Endothelial cell of umbilical vein (primary cell): ENCODE results near the gene TSPAN1. TPM values are rescaled to one million over a fixed set of nuclear protein-coding genes. Genes with fewer than 3 reads are reported as not detected.

Experiments used
- BruUV-seq: library from RNA; stranded (reverse); fragments of 400-500 nt; replicated peaks from 2 replicates; lab custom pipeline; 2021; lab: Mats Ljungman, UMichigan
- CTCF ChIA-PET: fragments of 300-600, 350-600 bp; sonication (Branson Sonifier 250); formaldehyde crosslinking; loops from one replicate; lab custom pipeline; 2021; ENCODE audit warnings: antibody characterized with exemption, inconsistent platforms; lab: Charles Lee
- POLR2A ChIA-PET: fragments of 300-600, 350-600 bp; sonication (Branson Sonifier 250); formaldehyde crosslinking; loops from one replicate; lab custom pipeline; 2021; ENCODE audit warnings: antibody characterized with exemption, inconsistent platforms; lab: Charles Lee
- DNase-seq: peaks from one replicate; pipeline ENCODE4 v3.0.0-alpha.2; 2011; ENCODE audit warnings: low read depth, low spot score
- FAIRE-seq: peaks from 2 replicates; lab custom pipeline; 2011; peaks lifted over from hg19 to GRCh38; lab: Jason Lieb, UNC
- H2AFZ ChIP-seq: 2 replicates; pipeline ENCODE4 v1.6.0; 2012; ENCODE audit warnings: low read depth, low read length, control low read depth, inconsistent platforms
- H3K27ac ChIP-seq: 2 replicates; pipeline ENCODE4 v1.5.1; 2011; ENCODE audit warnings: low read depth, mild to moderate bottlenecking, control low read depth, low read length, moderate library complexity; ENCODE audit not compliant: insufficient read depth
- H3K27me3 ChIP-seq, 2 experiments: 2 replicates each; pipeline versions ENCODE4 v1.6.0 to v1.6.1; 2011; ENCODE audit warnings: low read length in 2 of 2, mixed read lengths in 1 of 2; ENCODE audit not compliant: control insufficient read depth in 2 of 2, insufficient read depth in 2 of 2
- H3K36me3 ChIP-seq, 2 experiments: 2 replicates in 1 of 2; 3 replicates in 1 of 2; pipeline ENCODE4 v1.5.1; 2011; ENCODE audit warnings: low read length in 2 of 2, mild to moderate bottlenecking in 1 of 2, moderate library complexity in 1 of 2; ENCODE audit not compliant: control insufficient read depth in 2 of 2, insufficient read depth in 2 of 2; ENCODE audit errors: extremely low read depth in 1 of 2
- H3K4me1 ChIP-seq: 3 replicates; pipeline ENCODE4 v1.5.1; 2011; ENCODE audit warnings: mild to moderate bottlenecking, low read length; ENCODE audit not compliant: control insufficient read depth, insufficient read depth; ENCODE audit errors: extremely low read depth
- H3K4me2 ChIP-seq: 2 replicates; pipeline ENCODE4 v1.6.1; 2011; ENCODE audit warnings: low read length, control low read depth, mixed read lengths; ENCODE audit not compliant: insufficient read depth
- H3K4me3 ChIP-seq, 3 experiments: fragments of 200-600 bp in 1 of 3; sonication (generic), shearing (Covaris generic) in 1 of 3; replicated peaks in 1 of 3; 2 replicates each; pipeline ENCODE4 v1.5.1; 2011 to 2016; ENCODE audit warnings: control low read depth in 3 of 3, low read length in 3 of 3, mild to moderate bottlenecking in 2 of 3, inconsistent platforms in 1 of 3, low read depth in 1 of 3, moderate library complexity in 1 of 3; ENCODE audit not compliant: insufficient read depth in 1 of 3
- H3K79me2 ChIP-seq: 2 replicates; pipeline ENCODE4 v1.6.0; 2012; ENCODE audit warnings: low read length, inconsistent platforms; ENCODE audit not compliant: control insufficient read depth, insufficient read depth
- H3K9ac ChIP-seq: replicated peaks from 2 replicates; pipeline ENCODE3; 2011; ENCODE audit warnings: low read length, control low read depth; ENCODE audit not compliant: insufficient read depth; ENCODE audit errors: extremely low read depth
- H3K9me1 ChIP-seq: replicated peaks from 3 replicates; pipeline ENCODE4 v1.6.0; 2011; ENCODE audit warnings: mild to moderate bottlenecking, low read length; ENCODE audit not compliant: control insufficient read depth, insufficient read depth; ENCODE audit errors: extremely low read depth
- H3K9me3 ChIP-seq: replicated peaks from 2 replicates; pipeline ENCODE4 v1.5.1; 2012; ENCODE audit warnings: low read length, inconsistent platforms; ENCODE audit not compliant: control insufficient read depth, insufficient read depth
- H4K20me1 ChIP-seq: replicated peaks from 2 replicates; pipeline ENCODE3; 2011; ENCODE audit warnings: mild to moderate bottlenecking, low read length; ENCODE audit not compliant: control insufficient read depth, insufficient read depth; ENCODE audit errors: extremely low read depth
- CTCF ChIP-seq, 2 donors: IDR thresholded peaks; 1 replicate in 1 of 2; 2 replicates in 1 of 2; pipeline ENCODE4 v1.5.1; 2011; ENCODE audit warnings: low read length in 2 of 2, mild to moderate bottlenecking in 2 of 2, moderate library complexity in 2 of 2, control low read depth in 1 of 2, inconsistent platforms in 1 of 2, low read depth in 1 of 2; ENCODE audit not compliant: insufficient read depth in 1 of 2; ENCODE audit errors: extremely low read depth in 1 of 2
- EZH2 ChIP-seq: IDR thresholded peaks from 2 replicates; pipeline ENCODE4 v1.6.1; 2012; ENCODE audit warnings: borderline replicate concordance, low read depth, mild to moderate bottlenecking, moderate library complexity, low read length, inconsistent platforms; ENCODE audit not compliant: severe bottlenecking
- FOS ChIP-seq: IDR thresholded peaks from 2 replicates; pipeline ENCODE4 v1.6.1; 2011; ENCODE audit warnings: mild to moderate bottlenecking, low read length, moderate library complexity, borderline replicate concordance; ENCODE audit not compliant: insufficient read depth
- GATA2 ChIP-seq: IDR thresholded peaks from 2 replicates; pipeline ENCODE4 v1.7.0; 2011; ENCODE audit warnings: low read depth, mild to moderate bottlenecking, moderate library complexity, mixed read lengths, low read length; ENCODE audit not compliant: insufficient read length, insufficient read depth
- JUN ChIP-seq: IDR thresholded peaks from 2 replicates; pipeline ENCODE4 v1.6.1; 2011; ENCODE audit warnings: borderline replicate concordance, low read depth; ENCODE audit not compliant: insufficient read length, insufficient read depth
- MAX ChIP-seq: IDR thresholded peaks from 2 replicates; pipeline ENCODE4 v1.6.1; 2011; ENCODE audit not compliant: insufficient read depth, insufficient read length
- MYC ChIP-seq: IDR thresholded peaks from one replicate; pipeline ENCODE4 v1.6.1; 2011; ENCODE audit warnings: mild to moderate bottlenecking, low read depth, low read length
- POLR2A ChIP-seq: IDR thresholded peaks from 2 replicates; pipeline ENCODE4 v1.6.1; 2012; ENCODE audit warnings: low read depth, mild to moderate bottlenecking, control low read depth, low read length
- POLR2AphosphoS5 ChIP-seq: IDR thresholded peaks from 2 replicates; pipeline ENCODE4 v1.6.1; 2012; ENCODE audit warnings: low read depth, mild to moderate bottlenecking, control low read depth, low read length, moderate library complexity; ENCODE audit not compliant: insufficient read depth
- dilution Hi-C: fragments of 300-500 bp; cut with MboI; formaldehyde crosslinking; loops from one replicate; pipeline ENCODE4 v1.15.0; 2019; ENCODE audit warnings: low sequenced_read_pairs; ENCODE audit not compliant: extremely low pct_ligation_motif_present
- intact Hi-C: fragments of 100-400 bp; cut with micrococcal nuclease; formaldehyde crosslinking; loops from one replicate; pipeline ENCODE4 v1.10.0; 2022
- polyA plus RNA-seq, 4 experiments: library from polyadenylated mRNA; depleted of rRNA in 3 of 4; stranded (reverse) in 3 of 4; unstranded in 1 of 4; fragments of >200 nt; gene quantifications; 2 replicates each; pipeline versions ENCODE4 v1.2.1 to v1.2.3, GENCODE V29; 2011 to 2012; ENCODE audit warnings: missing spikeins in 1 of 4
- total RNA-seq: library from RNA; stranded (reverse); gene quantifications from 2 replicates; pipeline ENCODE4 v1.2.3, GENCODE V29; 2021

The TSPAN1 gene
- total and polyA plus RNA-seq, 2 donors (not counting 3 experiments of a cell fraction or from before 2014, with no cell fraction given): 0.65 to 0.88 TPM

- no peaks in the 10 kb centered on the region for H3K79me2 ChIP-seq
- TF ChIP-seq POLR2AphosphoS5 (no peak), CTCF (IDR thresholded peaks at IDR 0.05; ENCODE audit: extremely low read depth in 1 of 2, insufficient read depth in 1 of 2, low read depth in 1 of 2, low read length in 2 of 2) (no peak), MYC (no peak), FOS (no peak), JUN (no peak), GATA2 (no peak), MAX (no peak), EZH2 (no peak), POLR2A (no peak)
- no peaks in the 10 kb centered on the region for H3K36me3 ChIP-seq
- no peak overlapping the region for H3K9ac ChIP-seq
- ChIA-PET CTCF (interaction anchor here (1.0 to 1.4 kb wide), 5 partner anchors 11 to 89 kb away, joined by 3 to 4 read pairs (median 4); no protein-coding TSS in a partner anchor), POLR2A (no interaction called here)
- no peaks in the 10 kb centered on the region for H3K9me1 ChIP-seq
- H3K9me3 ChIP-seq: no peaks in the 10 kb centered on the region
- H3K4me3 ChIP-seq: no peak overlapping the region
- dilution Hi-C loops: no loop called here
- H3K27ac ChIP-seq: no peak overlapping the region
- intact Hi-C loops: loop anchor here (5.0 kb wide), 2 partner anchors 168 to 447 kb away; partner anchors contain the start of genes GPBP1L1, LRRC41, TMEM69 and UQCRH
- H4K20me1 ChIP-seq: no peaks in the 10 kb centered on the region
- no peak for FAIRE-seq
- no peaks in the 10 kb centered on the region for H3K27me3 ChIP-seq
- no peak overlapping the region for H3K4me2 ChIP-seq
- no peak overlapping the region for H2AFZ ChIP-seq
- peaks cover 27% of the 10 kb centered on the region for H3K4me1 ChIP-seq
- BruUV-seq: no TSS peak
- DNase-seq: peak; percentile 21
Measured at GRCh38 chr1:46134660-46135331, 40.1 kb upstream of the TSPAN1 start.
